ENCODE data around the gene C7orf25.
A peak's percentile ranks its signal among the peaks of the same experiment; 100 is the strongest.

C7orf25 gene

DNA sequence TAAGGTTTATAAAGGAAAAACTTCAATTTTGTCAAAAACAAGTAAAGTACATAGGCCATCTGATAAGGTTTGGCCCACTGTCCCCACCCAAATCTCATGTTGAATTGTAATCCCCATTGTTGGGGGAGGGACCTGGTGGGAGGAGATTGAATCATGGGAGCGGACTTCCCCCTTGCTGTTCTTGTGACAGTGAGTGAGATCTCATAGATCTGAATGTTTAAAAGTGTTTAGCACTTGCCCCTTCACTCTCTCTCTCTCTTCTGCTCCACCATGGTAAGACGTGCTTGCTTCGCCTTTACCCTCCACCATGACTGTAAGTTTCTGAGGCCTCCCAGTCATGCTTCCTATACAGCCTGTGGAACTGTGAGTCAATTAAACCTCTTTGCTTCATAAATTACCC is 38.5 kb upstream of the C7orf25 start:
- DNase-seq (ENCODE audit: extremely low read depth, low read depth): no peak
- TF ChIP-seq, protein P1, sequence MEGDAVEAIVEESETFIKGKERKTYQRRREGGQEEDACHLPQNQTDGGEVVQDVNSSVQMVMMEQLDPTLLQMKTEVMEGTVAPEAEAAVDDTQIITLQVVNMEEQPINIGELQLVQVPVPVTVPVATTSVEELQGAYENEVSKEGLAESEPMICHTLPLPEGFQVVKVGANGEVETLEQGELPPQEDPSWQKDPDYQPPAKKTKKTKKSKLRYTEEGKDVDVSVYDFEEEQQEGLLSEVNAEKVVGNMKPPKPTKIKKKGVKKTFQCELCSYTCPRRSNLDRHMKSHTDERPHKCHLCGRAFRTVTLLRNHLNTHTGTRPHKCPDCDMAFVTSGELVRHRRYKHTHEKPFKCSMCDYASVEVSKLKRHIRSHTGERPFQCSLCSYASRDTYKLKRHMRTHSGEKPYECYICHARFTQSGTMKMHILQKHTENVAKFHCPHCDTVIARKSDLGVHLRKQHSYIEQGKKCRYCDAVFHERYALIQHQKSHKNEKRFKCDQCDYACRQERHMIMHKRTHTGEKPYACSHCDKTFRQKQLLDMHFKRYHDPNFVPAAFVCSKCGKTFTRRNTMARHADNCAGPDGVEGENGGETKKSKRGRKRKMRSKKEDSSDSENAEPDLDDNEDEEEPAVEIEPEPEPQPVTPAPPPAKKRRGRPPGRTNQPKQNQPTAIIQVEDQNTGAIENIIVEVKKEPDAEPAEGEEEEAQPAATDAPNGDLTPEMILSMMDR (IDR thresholded peaks at IDR 0.05; ENCODE audit: low read depth, low read length): no peak

DNA sequence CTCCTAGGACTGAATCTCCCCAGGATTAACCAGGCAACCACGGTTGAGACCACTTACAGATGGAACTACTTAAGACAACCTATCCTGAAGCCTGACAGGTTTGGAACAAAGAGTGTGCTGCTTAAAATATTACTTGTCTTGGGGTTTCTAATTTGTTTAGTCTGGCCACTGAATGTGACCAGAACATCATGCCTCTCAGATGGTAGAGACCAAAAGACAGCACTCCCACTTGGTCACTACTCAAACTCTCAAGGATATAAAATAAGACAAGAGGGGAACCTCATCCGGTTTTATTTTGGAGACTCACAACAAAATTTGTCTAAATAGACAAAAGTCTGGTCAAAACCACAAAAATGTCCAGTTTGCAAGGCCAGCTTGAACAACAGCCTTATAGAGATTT is 35.7 kb upstream of the C7orf25 start:
- no peak for DNase-seq (ENCODE audit: extremely low read depth, low read depth)
- TF ChIP-seq, protein P1 (IDR thresholded peaks at IDR 0.05; ENCODE audit: low read depth, low read length): no peak

DNA sequence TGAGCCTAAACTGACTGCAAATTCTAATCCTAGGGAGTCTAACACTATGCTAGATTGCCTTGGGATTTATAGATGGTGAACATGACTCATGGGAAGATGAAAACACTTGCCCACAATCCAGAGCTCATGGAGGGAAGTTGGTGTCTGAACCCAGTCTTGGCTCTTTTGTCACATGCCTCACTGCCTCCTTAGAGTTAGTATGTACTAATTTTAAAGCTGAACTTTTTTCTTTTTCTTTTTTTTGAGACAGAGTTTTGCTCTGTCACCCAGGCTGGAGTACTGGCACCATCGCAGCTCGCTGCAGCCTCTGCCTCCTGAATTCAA is 34.7 kb upstream of the C7orf25 start:
- DNase-seq (ENCODE audit: extremely low read depth, low read depth): no peak
- TF ChIP-seq, protein P1 (IDR thresholded peaks at IDR 0.05; ENCODE audit: low read depth, low read length): no peak

DNA sequence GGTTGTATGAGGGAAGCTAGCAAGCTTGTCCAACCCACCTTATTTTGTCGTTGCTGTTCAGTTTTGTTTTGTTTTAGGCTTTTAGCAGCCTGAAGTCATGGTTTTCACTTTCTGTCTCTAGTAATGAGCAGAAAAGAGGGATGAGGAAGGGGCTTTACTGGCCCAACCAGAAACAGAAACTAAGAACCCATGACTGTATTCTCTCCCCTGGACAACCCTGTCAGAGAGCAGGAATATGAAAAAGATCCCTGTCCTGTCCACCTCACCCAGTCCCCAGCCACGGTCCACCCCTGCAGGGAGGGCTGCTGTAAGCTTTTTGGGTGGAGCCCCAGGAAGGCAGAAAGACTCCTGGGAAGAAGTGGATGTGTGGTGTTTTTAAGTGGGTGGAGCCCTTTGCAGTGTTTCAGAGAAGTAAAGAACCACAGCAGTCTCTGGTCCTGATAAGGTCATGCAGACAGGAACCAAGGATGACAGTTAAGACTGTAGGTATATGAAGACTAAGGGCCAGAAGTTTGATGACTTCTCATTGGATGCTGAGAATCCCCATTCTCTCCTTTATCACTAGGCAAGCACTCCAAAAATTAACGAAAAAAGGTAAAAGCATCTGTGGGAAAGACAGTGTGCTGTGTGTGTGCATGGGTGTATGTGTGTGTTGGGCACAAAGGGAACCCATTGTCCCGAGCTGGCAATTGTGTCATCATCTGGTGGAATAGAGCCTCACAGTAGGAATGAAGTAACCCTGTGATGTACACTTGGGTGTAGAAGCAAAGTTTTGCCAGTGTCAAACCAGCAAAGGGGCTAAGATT is 34.2 kb upstream of the C7orf25 start:
- TF ChIP-seq, protein P1 (IDR thresholded peaks at IDR 0.05; ENCODE audit: low read depth, low read length): no peak
- no peak for DNase-seq (ENCODE audit: extremely low read depth, low read depth)

DNA sequence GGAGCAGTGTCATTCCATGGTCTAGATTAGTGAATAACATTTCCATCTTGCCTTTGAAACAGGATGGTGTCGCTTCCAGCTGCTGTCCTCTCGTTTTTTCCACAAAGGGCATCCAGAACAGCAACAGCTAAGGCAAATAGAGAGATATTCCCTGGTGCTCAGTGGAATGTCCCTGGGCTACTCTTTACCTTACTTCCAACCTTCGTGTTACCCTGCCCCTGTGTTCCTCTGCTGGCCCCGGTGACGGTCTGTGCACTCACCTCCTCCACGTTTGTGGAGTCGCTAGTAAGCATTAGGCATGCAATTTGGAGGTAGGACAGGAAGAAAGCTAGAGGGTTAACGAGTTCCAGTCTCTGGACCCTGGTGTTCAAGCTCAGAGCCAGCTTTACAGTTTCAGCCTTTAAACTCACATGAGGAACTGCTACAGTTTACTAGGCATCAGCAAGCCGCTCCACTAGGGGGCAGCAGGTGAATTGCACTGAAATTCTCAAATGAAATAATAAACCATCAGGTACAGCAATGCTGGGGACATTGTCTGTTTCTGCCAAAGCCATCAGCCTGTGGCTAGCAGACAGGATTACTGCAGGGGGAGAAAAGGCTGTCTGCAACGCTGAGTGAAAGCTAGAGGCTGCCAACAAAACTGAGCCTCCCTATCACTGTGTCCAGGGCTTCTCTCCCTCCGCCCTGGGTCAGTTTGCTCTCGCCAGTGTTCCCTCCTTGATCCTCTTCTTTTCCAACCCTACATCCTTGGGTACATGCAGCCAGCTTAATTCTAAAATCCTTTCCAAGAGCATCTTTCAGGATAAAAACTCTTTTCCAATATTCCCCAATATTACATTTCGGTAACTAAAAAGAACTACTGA is 29.3 kb upstream of the C7orf25 start:
- peak; percentile 38 for DNase-seq (ENCODE audit: extremely low read depth, low read depth)
- TF ChIP-seq, protein P1 (IDR thresholded peaks at IDR 0.05; ENCODE audit: low read depth, low read length): peak; percentile 94

DNA sequence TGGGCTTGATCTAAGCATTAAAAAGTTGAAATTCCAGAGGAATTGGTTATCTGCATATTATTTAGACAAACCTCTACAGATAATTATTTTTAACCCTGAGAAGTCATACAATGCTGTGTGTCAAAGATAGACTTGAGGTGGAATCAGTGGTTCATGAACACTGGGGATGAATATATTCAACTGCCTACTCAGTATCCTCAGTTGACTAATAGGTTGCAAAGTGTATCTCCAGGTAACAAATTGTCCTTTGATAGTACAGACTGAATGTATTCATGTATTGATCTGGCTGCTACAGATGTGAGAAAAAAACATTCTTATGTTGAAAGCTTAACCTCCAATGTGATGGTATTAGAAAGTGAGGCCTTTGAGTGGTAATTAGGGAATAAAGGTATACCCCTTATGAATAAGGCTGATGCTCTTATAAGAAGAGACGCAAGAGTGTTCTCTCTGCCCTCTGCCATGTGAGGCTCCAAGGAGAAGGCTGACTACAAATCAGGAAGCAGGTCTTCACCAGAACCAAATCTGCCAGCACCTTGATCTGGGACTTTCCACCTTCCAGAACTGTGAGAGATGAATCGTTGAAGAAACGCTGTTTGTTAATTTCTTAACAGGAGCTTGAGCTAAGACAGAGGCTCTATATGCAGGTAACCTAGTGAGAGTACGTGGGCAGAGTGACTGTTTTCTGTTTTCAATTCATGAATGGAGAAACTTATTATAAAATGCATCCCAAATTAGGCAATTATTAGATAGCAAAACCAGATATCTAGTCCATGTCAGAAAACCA is 27.8 kb upstream of the C7orf25 start:
- TF ChIP-seq, protein P1 (IDR thresholded peaks at IDR 0.05; ENCODE audit: low read depth, low read length): no peak

More for the DNA sequence above, 27.8 kb upstream of the C7orf25 start:
- no peak for DNase-seq (ENCODE audit: extremely low read depth, low read depth)
